Fibroblast of upper back skin (primary cell): ENCODE results near the gene ELAVL2.

Experiments
- DNase-seq: peaks from one replicate; pipeline ENCODE4 v3.0.0-alpha.2; 2013

Gene ELAVL2

DNA sequence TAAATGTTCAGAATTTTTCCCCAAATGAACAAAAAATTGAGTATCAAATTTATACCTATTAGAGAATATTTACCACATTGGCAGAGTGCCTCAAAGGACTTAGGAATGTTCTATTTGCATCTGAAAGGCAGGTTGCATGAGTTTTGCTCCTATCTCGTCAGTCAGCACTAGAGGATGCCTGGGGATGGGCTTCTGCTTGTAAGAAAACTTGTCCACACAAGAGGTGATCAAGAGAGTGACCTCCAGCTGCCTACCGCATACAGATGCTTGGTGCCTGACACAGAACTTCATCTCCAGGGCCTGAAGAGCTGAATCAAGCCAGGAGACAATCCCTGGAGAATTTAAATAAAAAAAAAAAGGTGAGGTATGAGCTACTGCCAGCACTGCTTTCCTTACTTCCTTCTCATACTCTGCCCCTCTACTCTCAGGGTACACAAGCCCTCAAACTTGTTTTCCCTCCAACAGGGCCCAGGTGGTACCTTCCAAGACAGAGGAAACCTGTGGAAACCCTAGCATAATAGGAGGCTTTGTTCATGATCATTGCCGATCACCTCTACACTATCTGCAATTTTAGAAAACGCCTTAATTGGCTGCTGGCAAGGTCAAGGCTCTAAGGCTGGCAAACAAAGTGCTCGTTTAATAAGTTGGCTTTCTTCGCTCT, 166.6 kb downstream of the ELAVL2 start:
- DNase-seq: no peak

DNA sequence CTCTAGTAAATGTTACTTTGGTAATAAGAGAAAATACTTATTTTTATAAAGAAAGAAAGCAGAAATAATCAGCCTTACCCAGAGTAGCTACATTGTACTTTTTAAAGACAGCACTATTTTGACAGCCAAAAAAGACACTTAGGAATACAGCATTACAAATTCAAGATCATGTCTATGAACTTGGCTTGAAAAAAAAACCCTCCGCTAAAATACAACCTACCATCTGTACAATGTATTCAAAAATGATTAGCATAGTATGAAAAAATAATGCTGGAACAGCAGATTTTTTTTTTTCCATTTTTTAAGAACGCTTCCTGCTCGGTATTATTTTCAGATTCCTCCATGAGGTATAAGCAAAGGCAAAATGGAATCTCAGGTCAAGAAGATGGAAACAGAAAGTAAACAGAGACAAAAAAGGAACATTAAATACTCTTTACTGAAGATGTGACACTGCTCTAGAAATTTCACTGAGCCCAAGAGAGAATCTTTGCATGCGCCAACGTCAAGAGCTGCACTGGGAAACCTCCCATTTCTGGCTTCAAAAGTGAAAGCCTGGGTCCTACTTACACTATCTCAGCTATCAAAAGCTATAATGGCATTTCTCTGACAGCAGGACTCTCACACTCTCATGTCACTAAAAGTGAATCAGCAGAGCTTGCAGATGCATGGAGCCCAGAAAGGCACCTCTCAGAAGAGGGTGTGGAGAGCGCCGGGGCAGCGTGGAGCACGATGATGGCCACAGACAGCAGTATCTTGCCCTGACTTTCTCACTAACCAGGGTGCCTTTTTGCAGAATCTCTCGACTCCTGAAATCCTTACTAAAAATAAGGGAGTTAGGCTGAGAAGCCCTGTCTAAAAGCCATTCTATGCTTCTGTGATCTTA, 167.4 kb downstream of the ELAVL2 start:
- DNase-seq: no peak

DNA sequence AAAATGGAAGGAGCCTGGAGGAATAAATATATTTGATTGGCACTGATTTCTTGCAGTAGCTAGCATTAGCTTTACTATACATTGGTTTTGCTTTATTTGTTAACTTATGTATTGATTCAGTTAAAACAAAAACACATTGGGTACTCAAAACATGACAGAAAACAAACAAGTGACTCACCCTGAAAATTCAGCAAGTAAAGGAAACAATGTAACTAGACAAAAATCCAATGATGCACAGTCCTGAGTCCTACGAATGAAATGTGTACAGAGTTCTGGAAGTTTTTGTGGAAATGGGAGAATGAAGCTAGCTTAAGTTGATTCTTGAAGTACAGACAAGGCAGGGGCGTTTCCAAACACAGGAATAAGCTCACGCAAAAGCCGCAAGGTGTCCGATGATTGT, 175.0 kb downstream of the ELAVL2 start:
- DNase-seq: no peak

DNA sequence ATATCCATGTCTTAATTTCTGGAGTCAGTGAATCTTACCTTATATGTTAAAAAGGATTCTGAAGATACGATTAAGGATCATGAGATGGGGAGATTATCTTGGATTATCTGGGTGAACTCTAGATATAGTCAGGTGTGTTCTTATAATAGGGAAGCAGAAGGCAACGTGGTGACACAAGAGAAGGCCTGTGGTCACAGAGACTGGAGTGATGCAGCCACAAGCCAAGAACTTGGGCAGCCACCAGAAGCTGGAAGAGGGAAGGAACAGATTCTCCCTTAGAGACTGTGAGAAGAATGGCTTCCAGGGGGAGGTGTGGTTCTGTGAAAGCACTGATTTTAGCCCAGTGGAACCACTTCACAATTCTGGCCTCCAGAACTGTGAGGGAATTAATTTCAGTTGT, 177.4 kb downstream of the ELAVL2 start:
- DNase-seq: no peak

DNA sequence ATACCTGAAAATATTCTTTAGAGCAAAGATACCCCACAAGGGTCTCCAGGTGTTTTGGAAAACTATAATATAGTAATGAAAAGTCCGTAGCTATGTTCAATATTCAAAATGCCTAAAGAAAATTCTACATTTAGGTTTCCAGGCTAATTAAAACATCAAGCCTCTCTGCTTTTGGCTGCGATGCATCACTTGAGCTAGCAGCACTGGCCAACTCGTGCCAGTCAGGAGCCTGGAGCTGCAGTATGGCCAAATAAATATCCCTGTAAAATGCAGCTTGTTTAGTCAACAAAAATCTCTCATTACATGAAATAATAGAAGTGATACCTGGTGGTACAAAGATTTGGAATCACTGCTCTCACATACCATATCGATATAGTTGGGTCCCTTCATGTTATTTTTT, 181.1 kb downstream of the ELAVL2 start:
- no peak for DNase-seq

DNA sequence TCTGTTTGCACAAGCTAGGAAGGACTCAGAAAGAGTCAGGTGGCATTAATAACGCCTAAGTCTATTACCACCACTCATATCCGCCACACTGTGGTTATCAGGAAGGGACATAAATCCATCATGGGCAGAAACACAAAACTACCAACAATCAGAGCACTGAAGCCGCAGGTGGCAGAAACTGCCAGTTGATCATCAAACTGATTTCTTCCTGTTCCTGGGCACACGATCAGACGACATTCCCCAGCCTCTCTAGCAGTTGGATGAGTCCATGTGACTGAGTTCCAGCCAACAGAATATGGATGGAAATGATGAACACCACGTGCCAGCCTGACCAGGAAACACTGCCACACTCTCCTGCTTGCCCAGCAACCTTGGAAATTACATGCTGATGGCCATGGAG, 181.7 kb downstream of the ELAVL2 start:
- no peak for DNase-seq

DNA sequence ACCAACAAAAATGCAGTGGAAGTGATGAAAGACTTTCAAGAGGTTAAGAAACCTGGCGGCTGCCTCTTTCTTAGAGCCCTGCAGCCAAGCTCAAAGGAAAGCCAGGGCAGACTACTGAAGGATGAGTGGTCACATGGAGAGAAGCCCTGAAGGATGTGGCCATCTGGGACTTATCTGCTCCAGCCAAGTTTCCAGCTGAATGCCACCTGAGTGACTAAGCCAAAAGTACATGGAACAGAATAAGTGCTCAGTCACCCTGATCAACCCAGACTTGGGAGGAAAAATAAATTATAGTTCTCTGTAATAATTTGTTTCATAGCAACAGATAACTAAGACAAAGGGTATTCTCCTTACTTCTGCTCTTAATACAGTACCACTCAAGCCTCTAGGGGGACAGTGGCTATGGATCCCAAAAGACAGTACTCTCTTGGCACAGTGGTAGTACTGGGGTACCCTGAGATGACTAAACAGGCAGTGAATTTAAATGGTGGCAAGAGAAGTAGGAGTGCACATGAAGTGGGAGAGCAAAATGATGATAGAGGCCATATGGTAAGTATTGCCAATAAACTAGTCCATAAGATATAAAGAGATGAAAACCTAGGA, 182.3 kb downstream of the ELAVL2 start:
- DNase-seq: peak; percentile 22
